A673 (cell line): ENCODE data around the gene SPG7.

Experiments used
- CTCF ChIP-seq: fragments of 300-800, 200-600 bp; sonication (generic); conservative IDR thresholded peaks from 2 replicates; pipeline ENCODE4 v1.5.1; 2017; ENCODE audit warnings: low read depth, mild to moderate bottlenecking, antibody characterized with exemption, low read length, moderate library complexity, mixed read lengths
- EZH2 ChIP-seq: fragments of 200-600 bp; sonication (generic); IDR thresholded peaks from 2 replicates; pipeline ENCODE4 v1.6.1; 2017; ENCODE audit warnings: borderline replicate concordance, low read depth, mild to moderate bottlenecking, mixed read lengths, antibody characterized with exemption, low read length; ENCODE audit not compliant: poor library complexity, severe bottlenecking

- no peak for TF ChIP-seq CTCF
- no peak for TF ChIP-seq EZH2
Measured at GRCh38 chr16:89586853-89587252, 78.7 kb downstream of the SPG7 start.
